T-helper 1 cell (primary cell): ENCODE results near the gene ERMAP.
"Not testable (repeated sequence)": the region's sequence is repeated elsewhere in the genome, so short reads cannot be mapped to it uniquely, and the experiment has no call there.

Experiments
- DNase-seq, 5 donors: peaks; one replicate each; pipeline ENCODE4 v3.0.0-alpha.2; 2012 to 2020

Gene ERMAP

DNA sequence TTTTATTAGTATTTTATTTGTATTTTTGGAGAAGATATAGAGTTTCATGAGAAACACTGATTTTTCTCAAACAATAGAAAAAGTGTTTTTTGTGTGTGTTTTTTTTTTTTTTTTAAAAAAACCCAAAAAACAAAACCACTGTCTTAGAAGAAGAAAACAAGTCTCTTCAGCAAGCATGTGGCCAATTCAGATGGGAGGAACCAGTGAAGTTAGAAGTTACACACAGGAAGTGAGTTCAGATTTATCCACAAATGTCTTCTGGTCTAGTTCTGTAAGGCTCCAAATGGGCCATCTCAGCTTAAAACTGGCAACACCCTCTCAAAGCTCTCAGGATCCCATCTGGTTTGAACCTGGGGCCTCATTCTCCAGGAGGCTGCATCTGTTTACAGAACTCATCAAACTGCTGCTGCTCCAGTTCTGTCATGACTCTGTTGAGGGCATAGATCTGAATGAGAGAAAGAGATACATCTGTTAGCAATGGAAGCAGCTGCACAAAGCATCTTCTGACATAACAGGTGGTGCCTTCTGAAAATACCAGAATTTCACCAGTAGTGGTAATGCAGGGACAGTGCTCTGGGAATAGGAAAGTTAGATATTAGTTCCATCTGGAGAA is 9.8 kb upstream of the ERMAP start:
- DNase-seq, result no peak

DNA sequence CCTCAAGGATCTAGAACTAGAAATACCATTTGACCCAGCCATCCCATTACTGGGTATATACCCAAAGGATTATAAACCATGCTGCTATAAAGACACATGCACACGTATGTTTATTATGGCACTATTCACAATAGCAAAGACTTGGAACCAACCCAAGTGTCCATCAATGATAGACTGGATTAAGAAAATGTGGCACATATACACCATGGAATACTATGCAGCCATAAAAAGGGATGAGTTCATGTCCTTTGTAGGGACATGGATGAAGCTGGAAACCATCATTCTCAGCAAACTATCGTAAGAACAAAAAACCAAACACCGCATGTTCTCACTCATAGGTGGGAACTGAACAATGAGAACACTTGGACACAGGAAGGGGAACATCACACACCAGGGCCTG is 2.1 kb upstream of the ERMAP start:
- DNase-seq, result not testable (repeated sequence)

DNA sequence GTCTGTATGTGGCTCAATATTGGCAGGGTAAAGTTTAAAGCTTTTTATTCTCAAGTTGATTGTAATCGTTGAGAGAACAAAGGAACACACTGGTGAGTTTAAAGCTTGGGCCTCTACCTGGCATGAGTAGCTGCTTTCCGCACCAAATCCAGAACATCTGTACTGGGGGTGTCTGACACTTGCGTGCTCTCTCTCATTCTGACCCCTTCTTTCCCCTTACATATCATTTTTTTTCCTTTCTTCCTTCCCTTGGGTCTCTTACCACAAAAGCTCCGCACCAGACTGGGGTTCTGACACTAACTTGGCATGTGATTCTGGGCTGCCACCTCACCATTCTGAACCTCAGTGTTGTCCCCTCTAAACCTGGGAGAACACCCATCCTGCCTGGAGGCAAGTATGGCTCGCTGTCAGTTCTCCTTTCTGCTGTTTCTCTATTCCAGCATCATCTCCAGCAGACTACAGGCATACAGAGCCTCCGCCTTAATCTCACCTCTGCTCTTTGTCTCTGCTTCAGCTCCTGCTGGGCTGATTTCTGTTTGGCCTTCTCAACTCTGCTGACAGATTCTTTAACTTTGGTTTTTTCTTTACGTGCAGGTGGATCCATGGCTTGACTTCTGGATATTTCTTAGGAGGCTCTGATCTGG is 859 bp upstream of the ERMAP start:
- DNase-seq, result peak in 1 of 5 donors; percentile 2

DNA sequence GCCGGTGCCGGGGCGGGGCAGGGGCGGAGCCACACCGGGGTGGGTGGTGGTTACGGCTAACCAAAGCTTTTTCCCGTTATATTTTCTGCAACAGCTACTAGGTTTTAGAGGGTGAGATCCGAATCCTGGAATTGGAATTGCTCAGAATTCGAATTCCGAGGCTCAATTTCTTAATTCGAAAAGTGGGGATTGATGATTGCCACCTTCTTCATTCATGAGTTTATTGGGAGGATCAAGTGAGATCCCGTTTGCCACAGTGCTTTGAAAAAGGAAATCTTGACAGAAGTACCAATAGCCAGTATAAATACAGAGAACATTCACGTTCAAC is 482 bp downstream of the ERMAP start:
- no peak for DNase-seq

DNA sequence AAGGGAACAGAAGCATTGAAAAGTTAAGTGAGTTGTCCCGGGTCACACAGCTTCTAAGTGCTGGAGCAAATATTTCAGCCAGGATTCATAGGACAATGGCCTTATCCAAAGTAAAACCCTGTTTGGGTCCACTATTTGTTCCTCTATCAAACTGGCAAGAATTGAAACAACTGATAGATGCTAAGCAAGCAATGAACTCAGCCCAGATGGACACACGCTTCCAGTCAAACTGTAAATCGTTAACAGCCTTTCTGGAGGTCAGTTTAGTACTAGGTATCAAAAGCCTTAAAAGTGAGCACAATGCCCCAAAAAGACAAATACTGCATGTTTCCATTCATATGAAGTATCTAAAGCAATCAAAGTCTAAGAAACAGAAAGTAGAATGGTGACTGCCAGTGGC is 1.1 kb downstream of the ERMAP start:
- no peak for DNase-seq

DNA sequence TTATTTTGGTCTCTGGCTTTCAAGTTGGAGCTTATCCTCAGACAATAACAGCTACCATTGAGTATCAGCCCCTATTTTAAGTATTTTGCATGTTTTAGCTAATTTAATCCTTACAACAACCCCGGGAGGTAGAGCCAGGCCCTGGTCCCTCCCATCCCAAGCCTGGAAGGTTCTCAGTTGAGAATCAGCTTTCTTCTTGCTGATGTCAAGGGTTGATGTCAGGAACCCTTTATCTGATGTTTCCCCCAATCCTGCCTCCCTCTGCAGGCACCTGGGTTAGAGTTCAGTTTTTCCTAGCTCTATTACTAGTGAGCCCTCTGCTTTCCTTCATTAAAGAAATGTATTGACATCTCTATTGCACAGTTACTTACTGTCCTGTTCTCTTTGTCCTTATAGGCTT is 3.9 kb downstream of the ERMAP start:
- no peak for DNase-seq

DNA sequence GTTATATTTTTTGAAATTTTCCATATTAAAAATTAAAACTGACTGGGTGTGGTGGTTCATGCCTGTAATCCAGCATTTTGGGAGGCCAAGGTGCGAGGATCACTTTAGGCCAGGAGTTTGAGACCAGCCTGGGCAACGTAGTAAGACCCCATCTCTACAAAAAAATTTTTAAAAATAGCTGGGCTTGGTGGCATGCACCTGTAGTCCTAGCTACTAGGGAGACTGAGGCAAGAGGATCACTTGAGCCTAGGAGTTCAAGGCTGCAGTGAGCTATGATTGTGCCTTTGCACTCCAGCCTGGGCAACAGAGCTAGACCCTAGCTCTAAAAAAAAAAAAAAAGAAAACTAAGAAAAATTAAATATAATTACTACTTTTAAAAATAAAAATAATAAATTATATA is 4.8 kb downstream of the ERMAP start:
- no peak for DNase-seq

DNA sequence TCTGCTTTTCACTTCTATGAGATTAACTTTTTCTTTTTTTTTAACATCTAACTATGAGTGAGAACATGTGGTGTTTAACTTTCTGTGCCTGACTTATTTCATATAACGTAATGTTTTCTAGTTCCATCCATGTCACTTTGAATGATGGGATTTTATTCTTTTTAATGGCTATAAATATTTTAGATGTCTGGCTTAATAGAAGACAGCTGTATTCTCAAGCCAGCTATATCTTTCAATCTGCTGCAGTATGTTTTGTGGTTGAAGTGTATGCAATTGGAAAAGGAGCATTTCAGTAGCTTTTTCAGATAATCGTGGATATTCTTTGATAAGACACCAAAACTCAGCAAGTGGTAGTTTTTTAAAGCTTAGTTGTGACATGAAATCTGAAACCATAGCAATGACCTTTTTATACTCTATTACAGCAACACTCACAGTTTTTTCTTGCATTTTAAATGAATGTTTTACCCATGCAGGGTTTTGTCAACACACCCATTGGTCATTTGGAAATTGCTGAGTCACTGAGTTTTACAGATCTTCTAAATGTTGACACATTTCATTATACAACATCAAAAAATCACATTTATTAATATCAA is 6.0 kb downstream of the ERMAP start:
- no peak for DNase-seq

DNA sequence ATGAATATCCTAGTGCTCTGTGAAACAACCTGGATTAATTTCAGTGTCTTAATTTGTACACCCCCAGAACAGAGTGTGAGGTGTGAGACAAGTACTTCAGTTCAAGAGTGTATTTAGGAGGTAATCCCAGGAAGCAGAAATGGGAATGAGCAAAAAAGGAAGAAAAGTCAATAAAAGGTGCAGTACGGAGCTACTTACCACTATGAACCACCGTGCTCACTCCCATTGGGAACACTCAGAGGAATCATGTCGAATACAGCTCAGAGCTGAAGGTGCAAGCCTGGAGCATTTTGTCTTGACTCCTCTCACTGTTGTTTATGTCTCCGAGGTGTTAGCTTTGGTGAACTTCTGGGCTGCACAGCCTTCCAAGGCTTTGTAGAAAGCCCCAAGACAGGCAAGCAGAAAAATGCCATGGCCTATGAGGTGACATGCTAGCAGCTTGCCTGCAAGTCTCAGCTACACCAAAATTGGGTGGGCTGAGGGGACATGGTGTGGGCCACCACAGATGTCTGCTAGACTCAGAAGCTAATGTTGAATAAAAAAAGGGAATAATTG is 7.6 kb downstream of the ERMAP start:
- DNase-seq, result no peak

DNA sequence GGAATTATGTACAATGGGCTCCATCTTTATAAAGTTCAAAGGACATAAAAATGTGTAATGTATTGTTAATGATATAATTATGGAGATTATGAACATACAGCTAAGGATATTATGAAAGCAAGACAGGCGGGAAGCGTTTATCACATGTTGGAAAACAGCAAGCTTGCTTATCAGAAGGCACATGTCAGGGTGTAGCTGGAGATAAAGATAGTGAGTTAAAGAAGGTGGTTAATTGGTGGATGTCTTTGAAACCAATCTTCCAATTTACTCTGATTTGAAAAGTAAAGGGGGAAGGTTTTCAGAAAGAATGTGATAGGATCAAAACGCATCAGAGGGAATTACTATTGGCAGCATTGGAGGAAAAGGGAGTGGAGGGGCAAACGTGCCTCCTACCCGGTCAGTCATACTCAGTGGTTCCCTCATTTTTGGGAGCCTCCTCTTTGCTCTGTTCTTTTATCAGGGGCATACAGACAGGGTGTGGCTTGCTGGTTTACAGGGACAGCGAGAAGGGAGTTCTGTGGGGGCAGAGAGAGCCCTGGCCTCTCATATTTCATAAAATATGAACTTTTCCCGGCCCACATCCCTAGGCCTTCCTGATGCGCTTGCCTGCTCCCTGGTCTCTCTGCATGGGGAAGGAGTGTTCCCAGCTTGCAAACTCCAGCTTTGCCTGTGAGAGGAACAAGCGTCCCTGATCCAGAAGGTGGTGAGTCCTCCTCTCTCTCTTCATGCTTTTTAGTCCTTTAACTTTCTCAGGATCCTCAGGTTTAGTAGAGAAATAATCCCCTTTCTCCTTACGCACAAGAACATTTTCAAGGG is 8.3 kb downstream of the ERMAP start:
- DNase-seq, result no peak

DNA sequence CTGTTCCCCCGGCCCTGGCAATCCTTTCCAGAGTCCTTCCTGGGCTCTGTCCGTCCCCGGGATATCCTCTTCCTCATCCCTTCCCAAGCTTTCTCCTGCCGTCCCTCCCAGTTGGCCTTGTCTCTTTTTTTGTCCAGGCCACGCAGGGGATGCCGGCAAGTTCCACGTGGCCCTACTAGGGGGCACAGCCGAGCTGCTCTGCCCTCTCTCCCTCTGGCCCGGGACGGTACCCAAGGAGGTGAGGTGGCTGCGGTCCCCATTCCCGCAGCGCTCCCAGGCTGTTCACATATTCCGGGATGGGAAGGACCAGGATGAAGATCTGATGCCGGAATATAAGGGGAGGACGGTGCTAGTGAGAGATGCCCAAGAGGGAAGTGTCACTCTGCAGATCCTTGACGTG is 13.7 kb downstream of the ERMAP start:
- no peak for DNase-seq

DNA sequence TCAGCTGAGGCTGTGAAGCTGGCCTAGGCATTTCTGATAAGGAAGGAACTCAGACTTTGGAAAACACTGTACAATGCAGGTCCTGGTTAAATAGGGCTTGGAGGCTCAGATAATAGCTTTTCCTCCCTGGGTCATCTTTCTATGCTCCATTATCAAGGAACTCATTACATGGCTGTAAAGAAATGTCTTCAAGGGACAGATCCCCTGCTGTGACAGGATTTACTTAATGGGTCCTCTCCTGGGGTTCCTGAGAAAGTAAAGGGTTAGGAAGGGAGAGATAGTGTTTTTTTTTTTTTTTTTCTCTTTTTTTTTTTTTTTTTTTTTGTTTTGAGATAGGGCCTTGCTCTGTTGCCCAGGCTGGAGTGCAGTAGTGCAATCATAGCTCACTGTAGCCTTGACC is 14.4 kb downstream of the ERMAP start:
- no peak for DNase-seq

DNA sequence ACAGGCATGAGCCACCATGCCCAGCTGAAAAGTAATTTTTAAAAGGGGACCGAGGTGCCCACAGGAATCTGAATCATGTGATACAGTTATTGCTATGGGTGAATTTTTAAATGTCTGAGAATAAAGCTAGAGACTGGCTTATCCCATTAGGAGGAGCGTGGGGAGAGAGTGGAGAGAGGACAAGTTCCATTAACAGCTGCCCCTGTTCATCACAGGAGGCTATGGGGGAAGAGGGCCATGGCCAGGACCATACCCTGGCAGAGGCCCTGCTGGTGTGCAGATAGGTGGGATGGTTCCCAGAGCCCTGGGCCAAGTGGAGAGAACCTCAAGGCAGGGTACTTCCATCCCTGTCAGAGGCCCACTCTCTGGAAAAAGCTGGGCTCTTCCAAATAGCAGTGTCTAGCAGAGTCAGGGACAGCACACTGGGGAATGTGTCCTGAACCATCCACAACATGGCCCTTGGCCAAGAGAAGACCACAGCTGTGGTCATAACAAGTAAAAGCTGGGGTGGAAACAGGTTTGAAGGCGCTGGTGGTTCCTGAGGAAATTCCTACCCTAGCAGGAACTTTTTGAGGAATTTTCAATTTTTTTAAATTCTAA is 15.8 kb downstream of the ERMAP start:
- DNase-seq, result no peak

DNA sequence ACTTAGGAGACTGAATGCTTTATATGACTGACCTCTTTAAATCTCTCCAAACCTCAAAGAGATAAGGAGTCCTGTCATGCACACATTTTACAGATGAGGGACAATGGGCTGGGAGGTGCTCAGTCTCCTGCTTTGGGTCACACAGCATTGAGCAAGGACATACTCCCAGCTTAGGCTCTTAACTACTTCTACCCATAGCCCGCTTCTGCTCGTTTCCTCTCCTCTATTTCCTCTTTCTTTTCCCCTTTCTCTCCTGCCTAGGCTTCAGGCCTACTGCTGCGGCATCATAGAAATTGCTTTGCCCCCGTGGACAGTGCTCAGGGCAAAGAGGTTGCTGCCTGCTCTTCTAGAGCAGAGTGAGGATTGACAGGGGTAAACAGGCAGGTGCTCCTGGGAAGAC is 17.1 kb downstream of the ERMAP start:
- DNase-seq, result no peak

DNA sequence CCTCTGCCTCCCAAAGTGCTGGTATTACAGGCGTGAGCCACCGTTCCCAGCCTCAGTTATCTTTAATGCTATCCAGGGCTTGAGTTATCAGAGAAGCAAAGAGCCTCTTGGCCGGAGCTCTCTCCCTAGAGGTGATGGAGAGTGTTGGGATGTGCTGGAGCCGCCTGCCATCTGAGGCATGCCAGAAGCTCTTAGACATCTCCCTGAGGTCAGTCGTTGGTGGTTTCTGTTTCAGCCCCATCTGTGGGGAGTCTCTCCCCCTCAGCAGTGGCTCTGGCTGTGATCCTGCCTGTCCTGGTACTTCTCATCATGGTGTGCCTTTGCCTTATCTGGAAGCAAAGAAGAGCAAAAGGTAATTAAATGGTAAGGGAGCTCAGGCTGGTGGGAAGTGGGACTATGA is 17.9 kb downstream of the ERMAP start:
- DNase-seq, result no peak

DNA sequence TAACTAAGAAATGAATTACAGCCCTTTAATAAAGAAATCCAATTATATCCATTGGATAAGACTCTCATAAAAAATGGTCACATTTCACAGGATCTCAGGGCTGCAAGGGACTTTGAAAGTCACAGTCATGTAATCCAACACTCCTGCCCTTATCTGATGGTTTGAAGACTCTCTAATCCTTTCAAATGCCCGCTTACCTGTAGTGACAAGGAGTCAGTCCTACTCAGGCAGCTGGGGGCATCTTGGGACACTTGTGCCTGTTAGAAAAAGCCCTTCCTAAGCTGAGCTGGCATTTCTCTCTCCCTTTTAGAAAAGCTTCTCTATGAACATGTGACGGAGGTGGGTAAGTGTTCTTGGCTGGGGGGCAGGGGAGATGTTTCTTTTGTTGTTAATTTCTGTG is 18.5 kb downstream of the ERMAP start:
- no peak for DNase-seq

DNA sequence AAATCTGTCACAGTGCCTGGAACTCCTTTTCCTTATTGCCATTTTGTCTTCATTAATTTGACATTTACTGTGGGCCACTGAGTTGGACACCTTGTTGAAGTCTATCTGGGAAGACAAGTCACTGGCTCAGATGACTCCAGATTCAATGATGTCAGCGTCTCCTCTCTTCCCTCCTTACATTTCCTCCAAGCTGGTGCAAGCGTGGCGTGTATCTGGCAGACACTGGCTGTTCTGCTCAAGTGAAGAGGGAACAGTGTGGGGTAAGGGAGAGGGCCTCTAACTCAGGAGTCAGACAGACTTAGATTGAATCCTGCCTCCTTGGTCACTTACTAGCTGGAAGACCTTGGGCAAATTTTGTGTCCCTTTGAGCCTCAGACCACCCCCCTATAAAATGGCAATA is 20.8 kb downstream of the ERMAP start:
- no peak for DNase-seq

DNA sequence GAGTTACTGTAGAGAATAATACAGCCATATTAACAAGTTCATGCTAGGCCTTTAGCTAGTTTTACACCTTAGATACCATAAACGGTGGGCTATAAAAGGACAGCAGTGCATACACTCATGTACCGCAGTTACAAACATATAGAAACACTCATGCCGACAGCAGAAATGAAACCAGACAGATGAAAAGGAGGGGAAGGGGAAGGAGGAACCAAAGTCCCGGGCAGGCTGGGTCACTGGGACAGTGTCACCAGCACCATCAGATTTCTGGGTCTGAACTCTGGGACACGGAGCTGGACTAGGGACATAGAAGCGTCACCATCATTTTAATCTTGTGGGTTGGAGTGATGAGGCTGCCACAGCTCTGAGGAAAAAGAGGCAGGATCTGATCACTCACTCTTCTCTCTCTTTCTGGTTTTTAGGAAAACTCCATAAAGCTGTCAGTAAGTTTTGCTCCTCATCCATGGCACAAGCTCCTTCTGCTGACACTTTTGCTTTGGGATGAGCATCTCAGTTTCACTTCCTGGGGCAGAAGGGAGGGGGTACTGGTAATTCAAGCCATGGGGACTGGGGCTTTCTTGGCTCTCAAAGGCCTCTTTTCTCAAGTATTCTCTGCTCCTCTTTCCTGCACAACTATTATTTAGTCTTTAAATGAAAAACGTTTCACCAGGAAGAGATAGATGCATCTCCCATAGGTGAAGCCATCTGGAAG is 21.7 kb downstream of the ERMAP start:
- no peak for DNase-seq

DNA sequence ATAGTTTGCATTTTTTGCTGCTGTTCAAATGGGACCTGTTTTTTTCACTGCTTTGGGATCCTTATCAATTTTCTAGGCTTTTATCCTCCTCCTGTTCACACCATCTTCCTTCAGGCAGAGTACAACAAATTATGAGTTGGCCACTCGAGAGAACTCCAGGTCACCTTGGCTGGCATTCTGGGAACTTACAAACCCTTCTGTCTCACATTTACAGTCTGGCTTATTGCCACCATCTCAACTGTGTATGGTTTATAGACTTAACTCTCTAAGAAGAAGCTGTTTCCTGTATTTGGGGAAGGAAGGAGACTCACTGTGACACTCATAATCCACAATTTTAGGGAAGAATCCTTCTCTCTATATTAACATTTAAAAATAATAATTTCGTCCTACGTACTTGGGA is 24.1 kb downstream of the ERMAP start:
- DNase-seq, result no peak

DNA sequence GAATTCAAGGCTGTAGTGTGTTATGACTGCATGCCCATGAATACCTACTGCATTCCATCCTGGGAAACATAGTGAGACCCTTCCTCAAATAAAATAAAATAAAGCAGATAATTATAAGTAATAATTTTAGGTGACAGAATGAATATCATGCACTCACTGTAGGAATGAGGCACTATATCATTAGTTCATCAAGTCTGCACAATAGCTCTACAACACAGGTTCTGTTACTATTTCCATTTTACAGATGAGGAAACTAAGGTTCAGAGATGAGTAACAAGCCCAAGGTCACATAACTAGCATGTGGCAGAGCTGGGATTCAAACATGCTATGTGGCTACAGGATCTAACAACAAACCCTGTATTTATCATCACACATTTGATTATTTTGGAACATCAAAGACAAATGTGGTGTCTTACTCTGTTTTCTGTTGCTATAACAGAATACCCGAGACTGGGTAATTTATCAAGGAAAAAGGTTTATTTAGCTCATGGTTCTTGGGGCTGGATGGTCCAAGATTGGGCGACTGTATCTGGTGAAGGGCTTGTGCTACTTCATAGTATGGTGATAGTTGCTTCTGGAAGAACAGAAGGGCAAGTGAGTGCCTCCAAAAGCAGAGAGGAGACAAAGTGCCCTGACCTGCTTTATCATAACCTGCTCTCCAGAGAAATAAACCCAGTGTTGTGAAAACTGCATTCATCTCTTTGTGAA is 24.7 kb downstream of the ERMAP start:
- no peak for DNase-seq

DNA sequence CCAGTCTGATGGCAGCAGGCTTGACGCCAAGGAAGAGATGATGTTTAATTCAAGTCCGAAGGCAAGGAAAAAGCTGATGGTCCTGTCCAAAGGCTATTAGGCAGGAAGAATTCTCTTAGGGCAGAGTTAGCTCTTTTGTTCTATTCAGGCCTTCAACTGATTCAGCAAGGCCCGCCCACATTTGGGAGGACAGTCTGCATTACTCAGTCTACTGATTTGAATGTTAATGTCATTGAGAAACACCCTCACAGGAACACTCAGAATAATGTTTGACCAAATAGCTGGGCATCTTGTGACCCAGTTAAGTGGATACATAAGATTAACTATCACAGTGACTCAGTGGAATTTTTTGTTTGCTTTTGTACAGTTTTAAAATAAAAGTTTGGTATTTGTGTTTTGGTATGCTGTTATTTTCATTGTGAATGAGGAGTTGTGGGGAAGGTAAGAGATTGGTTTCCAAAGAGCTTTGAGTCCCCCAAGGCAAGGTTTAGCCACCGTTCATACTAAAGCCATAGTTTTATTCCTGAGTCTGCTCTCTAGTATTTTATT is 27.7 kb downstream of the ERMAP start:
- no peak for DNase-seq

DNA sequence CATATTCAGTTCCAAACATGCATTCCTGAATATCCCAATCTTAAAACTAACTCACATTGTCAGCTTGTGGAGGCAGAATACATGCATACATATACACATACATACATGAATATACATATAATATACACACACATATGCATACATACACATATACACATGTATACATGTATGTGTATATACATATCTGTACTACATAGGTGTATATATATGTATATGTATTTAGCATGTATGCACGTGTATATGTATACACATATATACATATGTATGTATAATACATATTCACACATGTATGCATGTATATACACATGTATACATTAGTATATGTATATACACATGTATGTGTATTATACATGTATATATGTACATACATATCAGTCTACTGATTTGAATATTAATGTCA is 28.3 kb downstream of the ERMAP start:
- DNase-seq, result no peak
